H9 (cell line): ENCODE data around the gene ATG4D. TPM values are rescaled to one million over a fixed set of nuclear protein-coding genes. Genes with fewer than 3 reads are reported as not detected.

Source experiments
- DNase-seq: peaks from one replicate; pipeline ENCODE4 v3.0.0-alpha.2; 2017
- H2AFZ ChIP-seq: one replicate; pipeline ENCODE4 v1.6.1; 2013; ENCODE audit warnings: mild to moderate bottlenecking, low read length, control low read depth, moderate library complexity
- H2AK5ac ChIP-seq: 2 replicates; pipeline ENCODE4 v1.6.1; 2013; ENCODE audit warnings: low read length, control low read depth, mixed read lengths; ENCODE audit not compliant: insufficient read length
- H2BK120ac ChIP-seq: one replicate; pipeline ENCODE4 v1.6.1; 2013; ENCODE audit warnings: low read depth, mild to moderate bottlenecking, low read length, control low read depth, inconsistent platforms; ENCODE audit not compliant: poor library complexity, severe bottlenecking
- H2BK12ac ChIP-seq: 2 replicates; pipeline ENCODE4 v1.6.1; 2013; ENCODE audit warnings: low read length, control low read depth, mixed read lengths, low read depth; ENCODE audit not compliant: insufficient read length
- H2BK15ac ChIP-seq: 2 replicates; pipeline ENCODE4 v1.6.1; 2013; ENCODE audit warnings: low read depth, low read length, control low read depth
- H2BK20ac ChIP-seq: one replicate; pipeline ENCODE4 v1.6.1; 2013; ENCODE audit warnings: low read depth, mild to moderate bottlenecking, low read length, control low read depth, inconsistent platforms; ENCODE audit not compliant: poor library complexity, severe bottlenecking
- H2BK5ac ChIP-seq: 2 replicates; pipeline ENCODE4 v1.6.1; 2013; ENCODE audit warnings: low read length, control low read depth, mixed read lengths; ENCODE audit not compliant: insufficient read length
- H3K14ac ChIP-seq: 2 replicates; pipeline ENCODE4 v1.6.1; 2013; ENCODE audit warnings: low read length, control low read depth; ENCODE audit not compliant: insufficient read depth
- H3K18ac ChIP-seq: 2 replicates; pipeline ENCODE4 v1.6.1; 2013; ENCODE audit warnings: low read depth, mild to moderate bottlenecking, mixed read lengths, low read length, control low read depth; ENCODE audit not compliant: insufficient read length
- H3K23ac ChIP-seq: 2 replicates; pipeline ENCODE4 v1.6.1; 2013; ENCODE audit warnings: low read length, control low read depth, mixed read lengths, low read depth; ENCODE audit not compliant: insufficient read length
- H3K23me2 ChIP-seq: 2 replicates; pipeline ENCODE4 v1.6.1; 2013; ENCODE audit warnings: low read depth, mild to moderate bottlenecking, mixed read lengths, low read length, control low read depth; ENCODE audit not compliant: insufficient read length, poor library complexity, severe bottlenecking
- H3K27ac ChIP-seq: 2 replicates; pipeline ENCODE4 v1.5.1; 2013; ENCODE audit warnings: low read length, control low read depth, mixed read lengths, low read depth; ENCODE audit not compliant: insufficient read length
- H3K27me3 ChIP-seq: 2 replicates; pipeline ENCODE4 v1.6.1; 2013; ENCODE audit warnings: low read length, control low read depth, inconsistent platforms; ENCODE audit not compliant: insufficient read depth
- H3K4ac ChIP-seq: 2 replicates; pipeline ENCODE4 v1.6.1; 2013; ENCODE audit warnings: low read depth, mild to moderate bottlenecking, control low read depth, inconsistent platforms, low read length, moderate library complexity
- H3K4me1 ChIP-seq: 2 replicates; pipeline ENCODE4 v1.6.1; 2013; ENCODE audit warnings: low read length, control low read depth, inconsistent platforms; ENCODE audit not compliant: insufficient read depth
- H3K4me2 ChIP-seq: 2 replicates; pipeline ENCODE4 v1.6.1; 2013; ENCODE audit warnings: low read length, control low read depth, mixed read lengths; ENCODE audit not compliant: insufficient read length, insufficient read depth
- H3K56ac ChIP-seq: 2 replicates; pipeline ENCODE4 v1.6.1; 2013; ENCODE audit warnings: low read depth, mild to moderate bottlenecking, mixed read lengths, low read length, control low read depth; ENCODE audit not compliant: insufficient read length
- H3K79me1 ChIP-seq: 2 replicates; pipeline ENCODE4 v1.6.1; 2013; ENCODE audit warnings: low read depth, mild to moderate bottlenecking, moderate library complexity, low read length, control low read depth, inconsistent platforms; ENCODE audit not compliant: insufficient read depth, poor library complexity, severe bottlenecking
- H3K79me2 ChIP-seq: 2 replicates; pipeline ENCODE4 v1.6.1; 2013; ENCODE audit warnings: low read length, control low read depth, inconsistent platforms; ENCODE audit not compliant: insufficient read depth
- H3K9ac ChIP-seq: 2 replicates; pipeline ENCODE4 v1.6.1; 2013; ENCODE audit warnings: low read length, control low read depth, mixed read lengths; ENCODE audit not compliant: insufficient read length; ENCODE audit errors: extremely low read depth
- H3K9me3 ChIP-seq: one replicate; pipeline ENCODE4 v1.6.1; 2013; ENCODE audit warnings: low read depth, low read length, inconsistent platforms; ENCODE audit not compliant: control insufficient read depth
- H3T11ph ChIP-seq: one replicate; pipeline ENCODE4 v1.6.1; 2013; ENCODE audit warnings: mild to moderate bottlenecking, low read length, control low read depth, inconsistent platforms
- H4K20me1 ChIP-seq: one replicate; pipeline ENCODE4 v1.6.1; 2013; ENCODE audit not compliant: control insufficient read depth, insufficient read length, insufficient read depth
- H4K5ac ChIP-seq: 2 replicates; pipeline ENCODE4 v1.6.1; 2013; ENCODE audit warnings: low read depth, mild to moderate bottlenecking, mixed read lengths, low read length, control low read depth; ENCODE audit not compliant: insufficient read length
- H4K8ac ChIP-seq: replicated peaks from 2 replicates; pipeline ENCODE4 v1.6.1; 2013; ENCODE audit warnings: low read length, control low read depth, mixed read lengths, low read depth; ENCODE audit not compliant: insufficient read length
- H4K91ac ChIP-seq: 2 replicates; pipeline ENCODE4 v1.6.1; 2013; ENCODE audit warnings: low read depth, mild to moderate bottlenecking, moderate library complexity, mixed read lengths, low read length, control low read depth; ENCODE audit not compliant: insufficient read length
- H3K27ac Mint-ChIP-seq, 3 experiments: 2 replicates in 2 of 3; 3 replicates in 1 of 3; pipeline ENCODE4 v1.8.0; 2020 to 2021; ENCODE audit warnings: mixed read lengths in 3 of 3, mild to moderate bottlenecking in 1 of 3, moderate library complexity in 1 of 3
- H3K27me3 Mint-ChIP-seq: 2 replicates; pipeline ENCODE4 v1.8.0; 2021; ENCODE audit warnings: low read depth, mild to moderate bottlenecking, moderate library complexity, mixed read lengths
- H3K36me3 Mint-ChIP-seq, 3 experiments: 2 replicates in 2 of 3; 3 replicates in 1 of 3; pipeline ENCODE4 v1.8.0; 2020 to 2021; ENCODE audit warnings: low read depth in 3 of 3, mixed read lengths in 3 of 3; ENCODE audit not compliant: insufficient read depth in 1 of 3
- H3K4me1 Mint-ChIP-seq, 2 experiments: 2 replicates each; pipeline ENCODE4 v1.8.0; 2020; ENCODE audit warnings: mixed read lengths in 2 of 2
- H3K4me3 Mint-ChIP-seq, 2 experiments: 2 replicates in 1 of 2; 3 replicates in 1 of 2; pipeline ENCODE4 v1.8.0; 2020 to 2021; ENCODE audit warnings: mild to moderate bottlenecking in 2 of 2, mixed read lengths in 2 of 2, moderate library complexity in 1 of 2
- H3K9me3 Mint-ChIP-seq, 2 experiments: 2 replicates in 1 of 2; 3 replicates in 1 of 2; pipeline ENCODE4 v1.8.0; 2020; ENCODE audit warnings: mild to moderate bottlenecking in 2 of 2, mixed read lengths in 2 of 2, moderate library complexity in 1 of 2
- CTCF ChIP-seq: fragments of 200-600 bp; sonication (generic); conservative IDR thresholded peaks from 3 replicates; pipeline ENCODE4 v1.8.0; 2021; ENCODE audit warnings: antibody characterized with exemption, mild to moderate bottlenecking
- WGBS: extraction: QIAGEN DNeasy Blood & Tissue Kit; methylation state at CpG from one replicate; pipeline ENCODE4 v1.1.7; 2013; ENCODE audit warnings: missing lambda C conversion rate, low lambda C conversion rate, mixed read lengths; ENCODE audit not compliant: insufficient read length; ENCODE audit errors: extremely low coverage; 5-methylcytosine and 5-hydroxymethylcytosine counted together
- total RNA-seq: library from RNA; stranded (reverse); gene quantifications from 2 replicates; pipeline ENCODE4 v1.2.1, GENCODE V29; 2021

Gene ATG4D
- total RNA-seq, 1 experiment from 2014 or later = 55.8 TPM

DNA sequence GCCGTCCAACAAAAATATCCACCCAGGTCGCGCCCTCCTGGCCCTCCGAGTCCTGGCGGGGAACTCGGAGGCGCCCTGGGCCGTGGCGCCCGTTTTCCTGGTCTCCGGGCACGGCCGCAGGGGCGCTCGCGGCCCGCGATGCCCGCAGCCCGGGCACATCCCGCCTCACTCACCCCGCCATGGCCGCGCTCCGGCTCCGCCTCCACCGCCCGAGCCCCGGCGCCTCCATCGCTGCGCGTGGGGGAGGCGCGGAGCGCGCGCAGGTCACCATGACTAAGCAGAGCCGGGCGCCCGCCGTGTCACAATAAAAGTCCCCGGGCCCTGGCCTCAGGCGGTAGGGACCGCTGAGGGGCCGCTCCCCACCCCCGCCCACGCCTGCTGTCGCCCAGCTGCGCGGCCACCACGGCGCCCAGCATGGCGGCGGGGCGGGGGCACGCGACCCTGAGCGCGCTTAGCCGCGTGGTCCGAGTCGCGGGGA lies 41.1 kb upstream of the ATG4D start:
- peaks cover 18 to 30% of the 10 kb centered on the region in 2 experiments for H3K4me1 Mint-ChIP-seq
- peak overlapping the region; percentile 71 to 86 for H3K4me3 Mint-ChIP-seq
- no peak overlapping the region for H3K56ac ChIP-seq
- H2BK20ac ChIP-seq = no peak overlapping the region
- H3K27me3 Mint-ChIP-seq = peaks cover 3% of the 10 kb centered on the region
- peaks cover 15% of the 10 kb centered on the region; the same call in 1 of the 2 replicates for H3K79me2 ChIP-seq
- no peaks in the 10 kb centered on the region for H3K9me3 Mint-ChIP-seq
- peaks cover 2% of the 10 kb centered on the region for H3K79me1 ChIP-seq
- H4K5ac ChIP-seq = no peak overlapping the region
- peak overlapping the region; percentile 95 for H2BK120ac ChIP-seq
- H3K4ac ChIP-seq = no peak overlapping the region; the same call in 1 of the 2 replicates
- no peak overlapping the region for H2AFZ ChIP-seq
- no peak overlapping the region for H4K8ac ChIP-seq
- H3K27ac ChIP-seq = no peak overlapping the region
- H3K4me1 ChIP-seq = peaks cover 2% of the 10 kb centered on the region; the same call in 1 of the 2 replicates
- TF ChIP-seq CTCF = no peak
- peak overlapping the region; percentile 71 for H3K9ac ChIP-seq
- no peaks in the 10 kb centered on the region for H3K27me3 ChIP-seq
- H4K20me1 ChIP-seq = no peaks in the 10 kb centered on the region
- H3K4me2 ChIP-seq = peak overlapping the region; percentile 91
- H3K23ac ChIP-seq = no peak overlapping the region
- no peaks in the 10 kb centered on the region for H3K9me3 ChIP-seq
- no CpG with 5 or more reads among the region's 65 CpGs for WGBS
- peaks cover 13 to 29% (median 25%) of the 10 kb centered on the region in 3 experiments for H3K36me3 Mint-ChIP-seq
- DNase-seq = peak; percentile 86
- H3K18ac ChIP-seq = peak overlapping the region; percentile 97
- peak overlapping the region; percentile 15 for H4K91ac ChIP-seq
- no peak overlapping the region for H2AK5ac ChIP-seq
- H2BK12ac ChIP-seq = no peak overlapping the region
- no peak overlapping the region for H2BK15ac ChIP-seq
- H3K14ac ChIP-seq = peak overlapping the region; percentile 98
- H3K27ac Mint-ChIP-seq = peak overlapping the region in 2 of 3 experiments; percentile 60 to 84; a peak in 3 of 7 replicates
- peaks cover 7% of the 10 kb centered on the region for H3K23me2 ChIP-seq
- no peak overlapping the region for H2BK5ac ChIP-seq
- H3T11ph ChIP-seq = no peak overlapping the region
